MG63 (cell line): Measurements from ENCODE around the gene EXPH5. TPM values are rescaled to one million over a fixed set of nuclear protein-coding genes. Genes with fewer than 3 reads are reported as not detected.
"Not testable (repeated sequence)": the region's sequence is repeated elsewhere in the genome, so short reads cannot be mapped to it uniquely, and the experiment has no call there.

Source experiments
- DNase-seq: peaks from one replicate; pipeline ENCODE4 v3.0.0-alpha.2; 2020
- H3K27me3 ChIP-seq: fragments of 250-450 bp; sonication (Bioruptor Pico); 2 replicates; pipeline ENCODE4 v1.5.1; 2020; ENCODE audit warnings: mild to moderate bottlenecking, moderate library complexity
- H3K36me3 ChIP-seq: fragments of 250-450 bp; sonication (Bioruptor Pico); 2 replicates; pipeline ENCODE4 v1.5.1; 2020; ENCODE audit warnings: mild to moderate bottlenecking, moderate library complexity
- H3K4me3 ChIP-seq: fragments of 250-450 bp; sonication (Bioruptor Pico); 2 replicates; pipeline ENCODE4 v1.5.1; 2020; ENCODE audit warnings: mild to moderate bottlenecking, moderate library complexity
- H3K9me3 ChIP-seq: fragments of 250-450 bp; sonication (Bioruptor Pico); 2 replicates; pipeline ENCODE4 v1.5.1; 2020; ENCODE audit warnings: mild to moderate bottlenecking, moderate library complexity
- total RNA-seq: library from RNA; depleted of rRNA; stranded (reverse); fragments of >200 nt; shearing (Covaris generic); gene quantifications from 2 replicates; pipeline ENCODE4 v1.2.3, GENCODE V29; 2014; ENCODE audit warnings: low replicate concordance

Gene EXPH5
- total RNA-seq, 1 experiment from 2014 or later: not detected

- Histone ChIP-seq H3K4me3 (no peak overlapping the region), H3K9me3 (no peaks in the 10 kb centered on the region), H3K27me3 (no peaks in the 10 kb centered on the region), H3K36me3 (no peaks in the 10 kb centered on the region)
- no peak for DNase-seq
Measured at GRCh38 chr11:108608548-108608947, 15.0 kb upstream of the EXPH5 start.

GRCh38 chr11:108606495-108607160, 13.1 kb upstream of the EXPH5 start:
- H3K36me3 ChIP-seq: no peaks in the 10 kb centered on the region
- H3K4me3 ChIP-seq: no peak overlapping the region
- H3K27me3 ChIP-seq: no peaks in the 10 kb centered on the region

GRCh38 chr11:108606070-108606469, 12.5 kb upstream of the EXPH5 start:
- no peak for DNase-seq
- H3K4me3 ChIP-seq: no peak overlapping the region
- no peaks in the 10 kb centered on the region for H3K36me3 ChIP-seq
- H3K9me3 ChIP-seq: no peaks in the 10 kb centered on the region
- H3K27me3 ChIP-seq: no peaks in the 10 kb centered on the region

More at GRCh38 chr11:108606495-108607160, 13.1 kb upstream of the EXPH5 start:
- H3K9me3 ChIP-seq: no peaks in the 10 kb centered on the region
- no peak for DNase-seq

GRCh38 chr11:108602818-108603217, 9.2 kb upstream of the EXPH5 start:
- H3K4me3 ChIP-seq, DNase-seq, H3K27me3 ChIP-seq, H3K9me3 ChIP-seq, H3K36me3 ChIP-seq: not testable (repeated sequence)

GRCh38 chr11:108601150-108601549, 7.6 kb upstream of the EXPH5 start:
- no peaks in the 10 kb centered on the region for H3K9me3 ChIP-seq
- DNase-seq: no peak

GRCh38 chr11:108599978-108600377, 6.4 kb upstream of the EXPH5 start:
- Histone ChIP-seq H3K36me3 (no peaks in the 10 kb centered on the region), H3K9me3 (no peaks in the 10 kb centered on the region), H3K27me3 (peaks cover 2% of the 10 kb centered on the region), H3K4me3 (no peak overlapping the region)
- DNase-seq: no peak

More at GRCh38 chr11:108601150-108601549, 7.6 kb upstream of the EXPH5 start:
- no peak overlapping the region for H3K4me3 ChIP-seq
- H3K36me3 ChIP-seq: no peaks in the 10 kb centered on the region
- H3K27me3 ChIP-seq: peaks cover 2% of the 10 kb centered on the region; the same call in 1 of the 2 replicates

GRCh38 chr11:108597736-108598355, 4.3 kb upstream of the EXPH5 start:
- DNase-seq: no peak
- no peak overlapping the region for H3K4me3 ChIP-seq
- H3K27me3 ChIP-seq: peaks cover 7% of the 10 kb centered on the region
- H3K9me3 ChIP-seq: no peaks in the 10 kb centered on the region
- no peaks in the 10 kb centered on the region for H3K36me3 ChIP-seq

- DNase-seq: no peak
- H3K27me3 ChIP-seq: peaks cover 14% of the 10 kb centered on the region
- H3K36me3 ChIP-seq: no peaks in the 10 kb centered on the region
Measured at GRCh38 chr11:108596701-108597100, 3.1 kb upstream of the EXPH5 start.

GRCh38 chr11:108593923-108594434, 411 bp upstream of the EXPH5 start:
- peaks cover 14% of the 10 kb centered on the region for H3K27me3 ChIP-seq
- peak overlapping the region; percentile 58 for H3K4me3 ChIP-seq
- H3K9me3 ChIP-seq: no peaks in the 10 kb centered on the region
- no peaks in the 10 kb centered on the region for H3K36me3 ChIP-seq
- DNase-seq: no peak

More at GRCh38 chr11:108596701-108597100, 3.1 kb upstream of the EXPH5 start:
- Histone ChIP-seq H3K9me3 (no peaks in the 10 kb centered on the region), H3K4me3 (no peak overlapping the region)

- Histone ChIP-seq H3K27me3 (peaks cover 14% of the 10 kb centered on the region), H3K36me3 (no peaks in the 10 kb centered on the region), H3K4me3 (peak overlapping the region; percentile 58), H3K9me3 (no peaks in the 10 kb centered on the region)
- peak; percentile 32 for DNase-seq
Measured at GRCh38 chr11:108592591-108593213, 866 bp downstream of the EXPH5 start.

GRCh38 chr11:108591893-108592292, 1.7 kb downstream of the EXPH5 start:
- Histone ChIP-seq H3K27me3 (peaks cover 14% of the 10 kb centered on the region), H3K9me3 (no peaks in the 10 kb centered on the region), H3K36me3 (no peaks in the 10 kb centered on the region), H3K4me3 (no peak overlapping the region)
- DNase-seq: no peak

- H3K9me3 ChIP-seq: no peaks in the 10 kb centered on the region
- peaks cover 12% of the 10 kb centered on the region; the same call in 1 of the 2 replicates for H3K27me3 ChIP-seq
- DNase-seq: no peak
- H3K4me3 ChIP-seq: no peak overlapping the region
- H3K36me3 ChIP-seq: no peaks in the 10 kb centered on the region
Measured at GRCh38 chr11:108589136-108589535, 4.4 kb downstream of the EXPH5 start.

GRCh38 chr11:108588287-108588686, 5.3 kb downstream of the EXPH5 start:
- H3K9me3 ChIP-seq: no peaks in the 10 kb centered on the region
- H3K36me3 ChIP-seq: no peaks in the 10 kb centered on the region
- H3K27me3 ChIP-seq: peaks cover 11% of the 10 kb centered on the region; the same call in 1 of the 2 replicates
- no peak overlapping the region for H3K4me3 ChIP-seq
- no peak for DNase-seq

GRCh38 chr11:108587109-108587508, 6.5 kb downstream of the EXPH5 start:
- Histone ChIP-seq H3K9me3 (no peaks in the 10 kb centered on the region), H3K4me3 (no peak overlapping the region), H3K36me3 (no peaks in the 10 kb centered on the region), H3K27me3 (no peaks in the 10 kb centered on the region)
- no peak for DNase-seq

GRCh38 chr11:108586600-108586999, 7.0 kb downstream of the EXPH5 start:
- DNase-seq: no peak
- H3K36me3 ChIP-seq: no peaks in the 10 kb centered on the region
- no peaks in the 10 kb centered on the region for H3K27me3 ChIP-seq
- H3K4me3 ChIP-seq: no peak overlapping the region
- no peaks in the 10 kb centered on the region for H3K9me3 ChIP-seq

GRCh38 chr11:108586185-108586584, 7.4 kb downstream of the EXPH5 start:
- H3K4me3 ChIP-seq, H3K27me3 ChIP-seq, DNase-seq, H3K36me3 ChIP-seq, H3K9me3 ChIP-seq: not testable (repeated sequence)

- H3K27me3 ChIP-seq: no peaks in the 10 kb centered on the region
- DNase-seq: no peak
- H3K9me3 ChIP-seq: no peaks in the 10 kb centered on the region
- no peaks in the 10 kb centered on the region for H3K36me3 ChIP-seq
- no peak overlapping the region for H3K4me3 ChIP-seq
Measured at GRCh38 chr11:108584973-108585372, 8.6 kb downstream of the EXPH5 start.
